ENCODE results near the gene CFAP100.

CFAP100 gene

GRCh38 chr3:126361211-126361610 is 33.5 kb upstream of the CFAP100 start:
- no peaks in the 10 kb centered on the region for H3K9me3 ChIP-seq (ENCODE audit: control insufficient read depth, insufficient read depth, low read depth, low read length)
- ChIA-PET POLR2A (no interaction called here), CTCF (interaction anchor here (0.7 kb wide), 1 partner anchor 1707 kb away, joined by 4 read pairs; no protein-coding TSS in a partner anchor)
- TF ChIP-seq ZIC2 (tag by site-specific recombination; IDR thresholded peaks at IDR 0.05): peak; percentile 31; the same call in 1 of the 2 replicates
- TF ChIP-seq ZNF311 (tag by site-specific recombination; IDR thresholded peaks at IDR 0.05; ENCODE audit: borderline replicate concordance): no peak
- TF ChIP-seq ZNF585B (tag by site-specific recombination; IDR thresholded peaks at IDR 0.05): no peak
- no peak for TF ChIP-seq ZNF510 (tag by site-specific recombination; IDR thresholded peaks at IDR 0.05; ENCODE audit: insufficient replicate concordance)
- no peak for TF ChIP-seq ZNF362 (tag by site-specific recombination; IDR thresholded peaks at IDR 0.05)
- TF ChIP-seq ZNF677 (tag by site-specific recombination; IDR thresholded peaks at IDR 0.05): no peak
- H3K27ac ChIP-seq (ENCODE audit: extremely low read depth, low read depth, low read length): no peak overlapping the region
- H3K36me3 ChIP-seq (ENCODE audit: control insufficient read depth in 2 of 2, insufficient read depth in 1 of 2, low read length in 2 of 2): no peaks in the 10 kb centered on the region
- no peak overlapping the region for H3K4me3 ChIP-seq (ENCODE audit: low read depth, low read length)
- H3K4me1 ChIP-seq (ENCODE audit: control insufficient read depth, insufficient read depth, low read length): no peaks in the 10 kb centered on the region; the same call in 1 of the 2 replicates

GRCh38 chr3:126364130-126364695 is 30.5 kb upstream of the CFAP100 start:
- Histone ChIP-seq H3K4me3 (ENCODE audit: low read depth, low read length) (no peak overlapping the region), H3K36me3 (ENCODE audit: control insufficient read depth in 2 of 2, insufficient read depth in 1 of 2, low read length in 2 of 2) (no peaks in the 10 kb centered on the region), H3K4me1 (ENCODE audit: control insufficient read depth, insufficient read depth, low read length) (no peaks in the 10 kb centered on the region), H3K9me3 (ENCODE audit: control insufficient read depth, insufficient read depth, low read depth, low read length) (no peaks in the 10 kb centered on the region), H3K27ac (ENCODE audit: extremely low read depth, low read depth, low read length) (no peak overlapping the region)
- ChIA-PET POLR2A (interaction anchor here (1.2 kb wide), 1 partner anchor 16 kb away, joined by 3 read pairs; no protein-coding TSS in a partner anchor), CTCF (no interaction called here)
- TF ChIP-seq, protein P1, sequence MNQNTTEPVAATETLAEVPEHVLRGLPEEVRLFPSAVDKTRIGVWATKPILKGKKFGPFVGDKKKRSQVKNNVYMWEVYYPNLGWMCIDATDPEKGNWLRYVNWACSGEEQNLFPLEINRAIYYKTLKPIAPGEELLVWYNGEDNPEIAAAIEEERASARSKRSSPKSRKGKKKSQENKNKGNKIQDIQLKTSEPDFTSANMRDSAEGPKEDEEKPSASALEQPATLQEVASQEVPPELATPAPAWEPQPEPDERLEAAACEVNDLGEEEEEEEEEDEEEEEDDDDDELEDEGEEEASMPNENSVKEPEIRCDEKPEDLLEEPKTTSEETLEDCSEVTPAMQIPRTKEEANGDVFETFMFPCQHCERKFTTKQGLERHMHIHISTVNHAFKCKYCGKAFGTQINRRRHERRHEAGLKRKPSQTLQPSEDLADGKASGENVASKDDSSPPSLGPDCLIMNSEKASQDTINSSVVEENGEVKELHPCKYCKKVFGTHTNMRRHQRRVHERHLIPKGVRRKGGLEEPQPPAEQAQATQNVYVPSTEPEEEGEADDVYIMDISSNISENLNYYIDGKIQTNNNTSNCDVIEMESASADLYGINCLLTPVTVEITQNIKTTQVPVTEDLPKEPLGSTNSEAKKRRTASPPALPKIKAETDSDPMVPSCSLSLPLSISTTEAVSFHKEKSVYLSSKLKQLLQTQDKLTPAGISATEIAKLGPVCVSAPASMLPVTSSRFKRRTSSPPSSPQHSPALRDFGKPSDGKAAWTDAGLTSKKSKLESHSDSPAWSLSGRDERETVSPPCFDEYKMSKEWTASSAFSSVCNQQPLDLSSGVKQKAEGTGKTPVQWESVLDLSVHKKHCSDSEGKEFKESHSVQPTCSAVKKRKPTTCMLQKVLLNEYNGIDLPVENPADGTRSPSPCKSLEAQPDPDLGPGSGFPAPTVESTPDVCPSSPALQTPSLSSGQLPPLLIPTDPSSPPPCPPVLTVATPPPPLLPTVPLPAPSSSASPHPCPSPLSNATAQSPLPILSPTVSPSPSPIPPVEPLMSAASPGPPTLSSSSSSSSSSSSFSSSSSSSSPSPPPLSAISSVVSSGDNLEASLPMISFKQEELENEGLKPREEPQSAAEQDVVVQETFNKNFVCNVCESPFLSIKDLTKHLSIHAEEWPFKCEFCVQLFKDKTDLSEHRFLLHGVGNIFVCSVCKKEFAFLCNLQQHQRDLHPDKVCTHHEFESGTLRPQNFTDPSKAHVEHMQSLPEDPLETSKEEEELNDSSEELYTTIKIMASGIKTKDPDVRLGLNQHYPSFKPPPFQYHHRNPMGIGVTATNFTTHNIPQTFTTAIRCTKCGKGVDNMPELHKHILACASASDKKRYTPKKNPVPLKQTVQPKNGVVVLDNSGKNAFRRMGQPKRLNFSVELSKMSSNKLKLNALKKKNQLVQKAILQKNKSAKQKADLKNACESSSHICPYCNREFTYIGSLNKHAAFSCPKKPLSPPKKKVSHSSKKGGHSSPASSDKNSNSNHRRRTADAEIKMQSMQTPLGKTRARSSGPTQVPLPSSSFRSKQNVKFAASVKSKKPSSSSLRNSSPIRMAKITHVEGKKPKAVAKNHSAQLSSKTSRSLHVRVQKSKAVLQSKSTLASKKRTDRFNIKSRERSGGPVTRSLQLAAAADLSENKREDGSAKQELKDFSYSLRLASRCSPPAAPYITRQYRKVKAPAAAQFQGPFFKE (tag by site-specific recombination; IDR thresholded peaks at IDR 0.05; ENCODE audit: borderline replicate concordance): no peak
- TF ChIP-seq PRDM1 (tag by site-specific recombination; IDR thresholded peaks at IDR 0.05): no peak
- no peak for TF ChIP-seq REPIN1 (tag by site-specific recombination; IDR thresholded peaks at IDR 0.05; ENCODE audit: low read depth)
- no peak for TF ChIP-seq OVOL3 (tag by site-specific recombination; IDR thresholded peaks at IDR 0.05)
- no peak for TF ChIP-seq ZNF48 (tag by site-specific recombination; IDR thresholded peaks at IDR 0.05)
- TF ChIP-seq, protein P2, sequence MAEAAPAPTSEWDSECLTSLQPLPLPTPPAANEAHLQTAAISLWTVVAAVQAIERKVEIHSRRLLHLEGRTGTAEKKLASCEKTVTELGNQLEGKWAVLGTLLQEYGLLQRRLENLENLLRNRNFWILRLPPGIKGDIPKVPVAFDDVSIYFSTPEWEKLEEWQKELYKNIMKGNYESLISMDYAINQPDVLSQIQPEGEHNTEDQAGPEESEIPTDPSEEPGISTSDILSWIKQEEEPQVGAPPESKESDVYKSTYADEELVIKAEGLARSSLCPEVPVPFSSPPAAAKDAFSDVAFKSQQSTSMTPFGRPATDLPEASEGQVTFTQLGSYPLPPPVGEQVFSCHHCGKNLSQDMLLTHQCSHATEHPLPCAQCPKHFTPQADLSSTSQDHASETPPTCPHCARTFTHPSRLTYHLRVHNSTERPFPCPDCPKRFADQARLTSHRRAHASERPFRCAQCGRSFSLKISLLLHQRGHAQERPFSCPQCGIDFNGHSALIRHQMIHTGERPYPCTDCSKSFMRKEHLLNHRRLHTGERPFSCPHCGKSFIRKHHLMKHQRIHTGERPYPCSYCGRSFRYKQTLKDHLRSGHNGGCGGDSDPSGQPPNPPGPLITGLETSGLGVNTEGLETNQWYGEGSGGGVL (tag by site-specific recombination; IDR thresholded peaks at IDR 0.05): no peak
- no peak for TF ChIP-seq ZBTB17 (tag by site-specific recombination; IDR thresholded peaks at IDR 0.05)
- TF ChIP-seq ZNF473 (tag by site-specific recombination; IDR thresholded peaks at IDR 0.05): no peak
- no peak for TF ChIP-seq GLI4 (tag by site-specific recombination; IDR thresholded peaks at IDR 0.05)
- TF ChIP-seq MEIS1 (CRISPR knock-in tag; IDR thresholded peaks at IDR 0.05; ENCODE audit: borderline replicate concordance): no peak
